ENCODE results near the gene ULBP3. TPM values are rescaled to one million over a fixed set of nuclear protein-coding genes. Genes with fewer than 3 reads are reported as not detected.

ULBP3 gene
- polyA plus RNA-seq, 1 of the 3 experiments (the other 2 are of a cell fraction) = 4.6 TPM

DNA sequence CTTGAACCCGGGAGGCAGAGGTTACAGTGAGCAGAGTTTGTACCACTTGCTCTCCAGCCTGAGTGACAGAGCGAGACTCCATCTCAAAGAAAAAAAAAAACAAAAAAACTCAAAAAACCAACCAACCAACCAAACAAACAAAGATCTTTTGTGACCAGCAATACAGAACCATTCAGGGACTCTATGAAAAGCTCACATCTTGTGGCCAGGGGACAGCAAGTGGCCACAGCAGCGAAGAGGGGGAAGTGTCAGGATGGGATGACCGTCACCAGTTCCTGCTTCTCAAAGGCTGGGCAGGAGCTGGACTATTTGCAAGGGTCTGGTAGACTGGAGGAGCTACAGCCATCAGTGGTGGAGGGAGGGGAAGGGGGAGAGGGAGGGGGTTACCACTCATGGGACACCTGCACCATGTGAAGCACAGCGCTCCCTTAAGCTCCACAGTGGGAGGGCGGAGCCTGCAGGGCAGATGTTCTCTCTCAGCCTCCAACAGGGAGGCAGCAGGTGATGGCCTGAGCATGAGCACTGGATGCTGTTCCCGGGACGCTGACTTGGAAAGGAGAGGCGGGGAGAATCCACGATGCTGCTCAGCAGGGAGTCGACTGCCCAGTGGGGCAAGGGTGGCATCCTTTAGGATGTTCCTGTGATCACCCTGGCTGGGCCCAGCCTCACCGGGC lies 19.7 kb upstream of the ULBP3 start:
- POLR2A ChIA-PET = no interaction called here
- Histone ChIP-seq H3K27ac (ENCODE audit: low read depth in 2 of 2, low read length in 1 of 2) (no peak overlapping the region), H3K9me3 (no peaks in the 10 kb centered on the region), H3K79me2 (ENCODE audit: insufficient read depth) (no peaks in the 10 kb centered on the region), H3K4me2 (no peak overlapping the region), H3K4me1 (ENCODE audit: control insufficient read depth in 1 of 2, insufficient read depth in 2 of 2, low read depth in 1 of 2, low read length in 1 of 2) (no peaks in the 10 kb centered on the region), H2AFZ (ENCODE audit: low read depth) (no peak overlapping the region), H3K4me3 (ENCODE audit: low read depth in 2 of 2, low read length in 1 of 2) (no peak overlapping the region), H4K20me1 (ENCODE audit: insufficient read depth) (no peaks in the 10 kb centered on the region), H3K36me3 (replicated peaks in 1 of 2; ENCODE audit: control insufficient read depth in 1 of 2, insufficient read depth in 2 of 2, low read length in 1 of 2) (no peaks in the 10 kb centered on the region), H3K27me3 (ENCODE audit: insufficient read depth) (peaks cover 43% of the 10 kb centered on the region), H3K9me2 (no peaks in the 10 kb centered on the region), H3F3A (replicated peaks; ENCODE audit: insufficient read depth) (no peaks in the 10 kb centered on the region), H3K9ac (no peak overlapping the region)
- CTCF ChIA-PET = interaction anchor here (0.5 to 0.9 kb wide), 2 partner anchors 12 to 17 kb away, joined by 3 read pairs; no protein-coding TSS in a partner anchor
- DNase-seq = no peak
- 10% methylated on average over 7 of the region's 12 CpGs for WGBS (ENCODE audit: low lambda C conversion rate)
- TF ChIP-seq, protein P1, sequence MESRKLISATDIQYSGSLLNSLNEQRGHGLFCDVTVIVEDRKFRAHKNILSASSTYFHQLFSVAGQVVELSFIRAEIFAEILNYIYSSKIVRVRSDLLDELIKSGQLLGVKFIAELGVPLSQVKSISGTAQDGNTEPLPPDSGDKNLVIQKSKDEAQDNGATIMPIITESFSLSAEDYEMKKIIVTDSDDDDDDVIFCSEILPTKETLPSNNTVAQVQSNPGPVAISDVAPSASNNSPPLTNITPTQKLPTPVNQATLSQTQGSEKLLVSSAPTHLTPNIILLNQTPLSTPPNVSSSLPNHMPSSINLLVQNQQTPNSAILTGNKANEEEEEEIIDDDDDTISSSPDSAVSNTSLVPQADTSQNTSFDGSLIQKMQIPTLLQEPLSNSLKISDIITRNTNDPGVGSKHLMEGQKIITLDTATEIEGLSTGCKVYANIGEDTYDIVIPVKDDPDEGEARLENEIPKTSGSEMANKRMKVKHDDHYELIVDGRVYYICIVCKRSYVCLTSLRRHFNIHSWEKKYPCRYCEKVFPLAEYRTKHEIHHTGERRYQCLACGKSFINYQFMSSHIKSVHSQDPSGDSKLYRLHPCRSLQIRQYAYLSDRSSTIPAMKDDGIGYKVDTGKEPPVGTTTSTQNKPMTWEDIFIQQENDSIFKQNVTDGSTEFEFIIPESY (IDR thresholded peaks at IDR 0.05; ENCODE audit: borderline replicate concordance, low read depth) = no peak
- TF ChIP-seq JUND (IDR thresholded peaks at IDR 0.05) = no peak
- TF ChIP-seq, protein P2, sequence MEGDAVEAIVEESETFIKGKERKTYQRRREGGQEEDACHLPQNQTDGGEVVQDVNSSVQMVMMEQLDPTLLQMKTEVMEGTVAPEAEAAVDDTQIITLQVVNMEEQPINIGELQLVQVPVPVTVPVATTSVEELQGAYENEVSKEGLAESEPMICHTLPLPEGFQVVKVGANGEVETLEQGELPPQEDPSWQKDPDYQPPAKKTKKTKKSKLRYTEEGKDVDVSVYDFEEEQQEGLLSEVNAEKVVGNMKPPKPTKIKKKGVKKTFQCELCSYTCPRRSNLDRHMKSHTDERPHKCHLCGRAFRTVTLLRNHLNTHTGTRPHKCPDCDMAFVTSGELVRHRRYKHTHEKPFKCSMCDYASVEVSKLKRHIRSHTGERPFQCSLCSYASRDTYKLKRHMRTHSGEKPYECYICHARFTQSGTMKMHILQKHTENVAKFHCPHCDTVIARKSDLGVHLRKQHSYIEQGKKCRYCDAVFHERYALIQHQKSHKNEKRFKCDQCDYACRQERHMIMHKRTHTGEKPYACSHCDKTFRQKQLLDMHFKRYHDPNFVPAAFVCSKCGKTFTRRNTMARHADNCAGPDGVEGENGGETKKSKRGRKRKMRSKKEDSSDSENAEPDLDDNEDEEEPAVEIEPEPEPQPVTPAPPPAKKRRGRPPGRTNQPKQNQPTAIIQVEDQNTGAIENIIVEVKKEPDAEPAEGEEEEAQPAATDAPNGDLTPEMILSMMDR (IDR thresholded peaks at IDR 0.05) = no peak
- no peak for TF ChIP-seq GABPA (IDR thresholded peaks at IDR 0.05; ENCODE audit: low read depth)
- TF ChIP-seq PBX3 (IDR thresholded peaks at IDR 0.05) = no peak
- no peak for TF ChIP-seq YY1 (IDR thresholded peaks at IDR 0.05; ENCODE audit: low read depth)

DNA sequence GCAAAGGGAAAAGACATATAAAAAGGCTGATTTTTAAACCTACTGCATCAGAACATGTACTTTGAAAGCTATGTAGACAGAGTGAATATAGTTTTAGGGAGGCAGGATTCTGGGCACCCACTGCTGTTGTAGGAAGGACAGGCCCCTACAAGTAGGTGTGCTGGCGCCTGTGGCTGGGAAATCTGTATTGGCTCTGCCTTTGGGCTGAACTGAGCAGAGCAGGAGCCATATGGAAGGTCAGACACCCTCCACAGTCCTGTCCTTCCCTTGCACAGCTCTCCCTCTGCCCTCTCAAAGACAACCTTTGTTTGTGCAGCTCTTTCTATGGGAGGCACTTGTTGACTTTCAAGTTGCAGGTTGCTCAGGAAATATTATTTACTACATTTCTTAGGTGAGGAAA lies 18.4 kb upstream of the ULBP3 start:
- POLR2A ChIA-PET = interaction anchor here (0.6 kb wide), 1 partner anchor 663 kb away, joined by 3 read pairs; no protein-coding TSS in a partner anchor
- CTCF ChIA-PET = interaction anchor here (0.7 to 1.6 kb wide), 2 partner anchors 15 to 16 kb away, joined by 3 read pairs; no protein-coding TSS in a partner anchor

More for the DNA sequence above, 18.4 kb upstream of the ULBP3 start:
- no peaks in the 10 kb centered on the region for H3F3A ChIP-seq (replicated peaks; ENCODE audit: insufficient read depth)
- no peaks in the 10 kb centered on the region for H3K4me1 ChIP-seq (ENCODE audit: control insufficient read depth in 1 of 2, insufficient read depth in 2 of 2, low read depth in 1 of 2, low read length in 1 of 2)
- WGBS (ENCODE audit: low lambda C conversion rate) = no CpG with 5 or more reads among the region's 1 CpG
- H2AFZ ChIP-seq (ENCODE audit: low read depth) = no peak overlapping the region
- H3K9ac ChIP-seq = no peak overlapping the region
- H4K20me1 ChIP-seq (ENCODE audit: insufficient read depth) = no peaks in the 10 kb centered on the region
- H3K4me3 ChIP-seq (ENCODE audit: low read depth in 2 of 2, low read length in 1 of 2) = no peak overlapping the region
- no peak overlapping the region for H3K4me2 ChIP-seq
- H3K79me2 ChIP-seq (ENCODE audit: insufficient read depth) = no peaks in the 10 kb centered on the region
- no peaks in the 10 kb centered on the region for H3K36me3 ChIP-seq (replicated peaks in 1 of 2; ENCODE audit: control insufficient read depth in 1 of 2, insufficient read depth in 2 of 2, low read length in 1 of 2)
- H3K27ac ChIP-seq (ENCODE audit: low read depth in 2 of 2, low read length in 1 of 2) = no peak overlapping the region
- no peaks in the 10 kb centered on the region for H3K9me2 ChIP-seq
- DNase-seq = no peak
- TF ChIP-seq RAD21 (IDR thresholded peaks at IDR 0.05; ENCODE audit: low read length) = no peak
- TF ChIP-seq PBX3 (IDR thresholded peaks at IDR 0.05) = no peak
- no peaks in the 10 kb centered on the region for H3K9me3 ChIP-seq
- H3K27me3 ChIP-seq (ENCODE audit: insufficient read depth) = peaks cover 33% of the 10 kb centered on the region
